IPS DF 19.7 (cell line): ENCODE data around the gene SPAST.
A peak's percentile ranks its signal among the peaks of the same experiment; 100 is the strongest.
"Not testable (repeated sequence)": the region's sequence is repeated elsewhere in the genome, so short reads cannot be mapped to it uniquely, and the experiment has no call there.

Source experiments
- DNase-seq: peaks from one replicate; pipeline ENCODE4 v3.0.0-alpha.2; 2013; ENCODE audit warnings: low read depth, low spot score

Gene SPAST

GRCh38 chr2:32063310-32064020 lies at the start of gene SPAST:
TSS of gene SPAST (plus strand) at chr2:32063556. CDS start at chr2:32063832, 276 bp downstream.
- DNase-seq: peak; percentile 91

DNA sequence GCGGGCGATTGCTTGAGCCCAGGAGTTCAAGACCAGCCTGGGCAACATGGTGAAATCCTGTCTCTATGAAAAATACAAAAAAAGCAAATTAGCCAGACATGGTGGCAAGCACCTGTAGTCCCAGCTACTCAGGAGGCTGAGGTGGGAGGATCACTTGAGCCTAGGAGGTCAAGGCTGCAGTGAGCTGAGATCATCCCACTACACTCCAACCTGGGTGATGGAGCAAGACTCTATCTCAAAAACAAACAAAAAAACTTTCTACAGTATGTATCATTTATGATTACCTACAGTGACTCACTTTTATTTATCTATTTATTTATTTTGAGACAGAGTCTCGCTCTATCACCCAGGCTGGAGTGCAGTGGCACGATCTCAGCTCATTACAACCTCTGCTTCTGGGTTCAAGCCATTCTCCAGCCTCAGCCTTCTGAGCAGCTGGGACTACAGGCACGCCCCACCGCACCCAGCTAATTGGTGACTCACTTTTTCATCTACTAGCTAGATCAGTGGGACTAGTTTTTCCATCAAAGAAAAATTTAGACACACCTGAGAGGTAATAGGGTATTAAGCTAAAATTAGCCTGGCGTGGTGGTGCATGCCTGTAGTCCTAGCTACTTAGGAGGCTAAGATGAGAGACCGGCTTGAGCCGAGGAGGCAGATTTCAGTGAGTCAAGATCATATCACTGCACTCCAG lies 44.4 kb upstream of the SPAST start:
- DNase-seq: not testable (repeated sequence)

GRCh38 chr2:32034198-32034887 lies 29.0 kb upstream of the SPAST start:
- not testable (repeated sequence) for DNase-seq

- DNase-seq: peak; percentile 90
These were observed 23.7 kb upstream of the SPAST start, which contains the start of gene DPY30 for GRCh38 chr2:32039447-32040219. TSS of gene DPY30 (minus strand) at chr2:32039805. CDS start at chr2:32039456, 349 bp downstream.

DNA sequence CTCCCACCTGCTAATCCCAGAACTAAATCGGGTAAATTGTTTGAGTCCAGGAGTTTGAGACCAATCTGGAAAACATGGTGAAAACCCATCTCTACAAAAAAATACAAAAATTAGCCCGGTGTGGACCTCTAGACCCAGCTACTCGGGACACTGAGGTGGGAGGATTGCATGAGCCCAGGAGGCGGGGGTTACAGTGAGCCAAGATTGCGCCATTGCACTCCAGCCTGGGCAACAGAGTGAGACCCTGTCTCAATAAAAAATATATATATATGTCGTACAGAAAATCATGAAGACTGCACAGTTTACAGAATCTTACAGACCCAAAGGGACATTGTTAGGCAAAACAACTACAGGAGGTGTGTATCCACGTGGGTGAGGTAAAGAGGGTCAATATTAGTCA lies 19.8 kb upstream of the SPAST start:
- DNase-seq: no peak

DNA sequence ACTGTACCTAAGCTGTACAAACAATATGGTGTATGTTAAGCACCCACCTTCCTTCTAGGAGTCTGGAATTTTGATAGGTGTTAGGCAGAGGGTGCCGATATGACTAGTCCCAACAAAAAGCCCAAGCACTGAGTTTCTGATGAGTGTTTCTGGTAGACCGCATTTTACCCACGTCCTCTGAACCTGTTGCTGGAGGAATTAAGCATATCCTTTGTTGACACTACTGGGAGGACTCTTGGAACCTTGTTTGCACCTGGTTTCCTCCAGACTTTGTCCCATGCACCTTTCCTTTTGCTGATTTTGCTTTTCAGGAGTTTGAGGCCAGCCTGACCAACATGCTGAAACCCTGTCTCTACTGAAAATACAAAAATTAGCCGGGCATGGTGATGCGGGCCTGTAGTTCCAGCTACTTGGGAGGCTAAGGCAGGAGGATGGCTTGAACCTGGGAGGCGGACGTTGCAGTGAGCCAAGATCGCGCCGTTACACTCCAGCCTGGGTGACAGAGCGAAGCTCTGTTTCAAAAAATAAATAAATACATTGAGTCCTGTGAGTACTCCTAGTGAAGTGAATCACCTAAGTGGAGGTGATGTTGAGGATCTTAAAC lies 11.4 kb upstream of the SPAST start:
- no peak for DNase-seq

GRCh38 chr2:32054583-32054982 lies 8.8 kb upstream of the SPAST start:
- not testable (repeated sequence) for DNase-seq

DNA sequence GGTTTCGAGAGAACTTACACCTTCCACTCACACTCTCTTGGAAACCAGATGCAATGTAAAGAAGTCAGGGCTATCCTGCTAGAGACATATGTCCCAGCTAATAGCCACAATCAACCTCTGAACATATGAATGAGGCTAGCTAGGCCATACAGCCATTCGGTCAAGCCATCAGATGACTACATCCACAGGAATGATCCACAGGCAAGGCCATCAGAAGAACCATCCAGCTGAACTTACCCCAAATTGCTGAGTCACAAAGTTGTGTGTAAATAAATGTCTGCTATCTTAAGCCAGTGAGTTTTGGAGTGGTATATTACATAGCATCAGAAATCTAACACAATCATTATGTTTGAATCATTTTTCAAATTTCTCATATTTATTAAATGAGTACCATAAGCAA lies 5.2 kb upstream of the SPAST start:
- DNase-seq: no peak

DNA sequence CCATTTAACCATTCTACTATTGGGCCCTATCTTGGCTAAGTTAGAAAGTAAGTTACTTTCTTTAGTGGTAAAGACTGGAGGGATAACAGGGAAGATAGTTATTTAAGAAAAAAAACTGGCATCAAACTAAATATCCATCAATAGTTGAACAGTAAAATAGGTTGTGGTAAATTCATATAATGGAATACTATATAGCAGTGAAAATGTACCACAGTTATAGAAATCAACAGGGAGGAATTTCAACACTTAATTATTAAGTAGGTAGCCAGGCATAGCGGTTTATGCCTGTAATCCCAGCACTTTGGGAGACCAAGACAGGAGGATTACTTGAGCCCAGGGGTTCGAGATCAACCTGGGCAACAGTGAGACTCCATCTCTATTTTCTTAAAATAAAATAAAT lies 3.1 kb upstream of the SPAST start:
- DNase-seq: no peak

GRCh38 chr2:32061430-32061829 lies 1.9 kb upstream of the SPAST start:
- DNase-seq: no peak

GRCh38 chr2:32061973-32062861 lies 1.1 kb upstream of the SPAST start:
- DNase-seq: no peak

GRCh38 chr2:32064021-32064601 lies 755 bp downstream of the SPAST start:
- DNase-seq: no peak

DNA sequence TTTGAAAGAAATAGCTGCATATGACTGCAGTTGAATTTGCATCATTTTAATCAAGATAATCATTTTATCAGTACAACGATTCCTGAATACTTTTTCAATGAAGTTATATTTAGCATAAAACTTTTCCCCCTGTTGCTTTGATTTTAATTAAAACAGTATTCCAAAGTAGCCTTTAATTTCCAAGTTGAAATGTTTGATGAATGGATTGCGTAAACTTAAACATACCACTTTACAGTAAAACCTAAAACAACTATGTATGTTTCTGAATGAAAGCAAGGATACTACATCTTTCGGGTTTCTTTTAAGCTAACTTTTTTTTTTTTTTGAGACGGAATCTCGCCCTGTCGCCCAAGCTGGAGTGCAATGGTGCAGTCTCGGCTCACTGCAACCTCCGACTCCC lies 1.4 kb downstream of the SPAST start:
- no peak for DNase-seq

DNA sequence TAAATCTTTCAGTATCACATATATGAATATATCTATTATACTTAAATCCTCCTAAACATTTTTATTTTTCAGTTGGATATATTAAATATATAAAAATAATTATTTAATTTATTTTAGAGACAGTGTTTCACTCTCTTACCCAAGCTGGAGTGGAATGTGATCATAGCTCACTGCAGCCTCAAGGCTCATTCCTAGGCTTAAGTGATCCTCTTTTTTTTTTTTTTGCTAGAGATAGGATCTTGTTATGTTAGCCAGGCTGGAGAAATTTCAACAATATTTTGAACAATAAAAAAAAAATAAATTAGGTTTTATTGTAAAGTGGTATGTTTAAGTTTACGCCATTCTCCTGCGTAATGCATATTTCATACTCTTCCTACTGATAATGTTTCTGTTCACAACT lies 4.2 kb downstream of the SPAST start:
- DNase-seq: no peak

DNA sequence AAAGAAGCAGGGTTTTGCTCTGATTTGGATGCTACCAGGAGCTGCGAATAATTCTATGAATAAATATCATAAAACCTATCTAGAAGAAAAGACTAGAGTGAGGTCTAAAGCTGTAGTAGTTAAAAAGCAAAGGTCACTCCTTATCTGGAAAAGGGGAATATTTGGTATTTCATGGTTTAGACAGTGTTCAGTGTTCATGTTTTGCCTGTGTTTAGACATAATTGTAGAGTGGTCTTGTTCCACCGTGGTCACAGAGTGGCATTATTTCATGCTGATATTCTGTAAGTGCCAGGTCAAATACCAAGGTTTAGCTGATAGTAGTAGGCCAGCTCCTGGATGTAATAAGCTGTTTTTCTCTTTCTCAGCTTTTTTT lies 10.8 kb downstream of the SPAST start:
- no peak for DNase-seq

- no peak for DNase-seq
These were observed 32.3 kb downstream of the SPAST start for GRCh38 chr2:32095671-32096070.

DNA sequence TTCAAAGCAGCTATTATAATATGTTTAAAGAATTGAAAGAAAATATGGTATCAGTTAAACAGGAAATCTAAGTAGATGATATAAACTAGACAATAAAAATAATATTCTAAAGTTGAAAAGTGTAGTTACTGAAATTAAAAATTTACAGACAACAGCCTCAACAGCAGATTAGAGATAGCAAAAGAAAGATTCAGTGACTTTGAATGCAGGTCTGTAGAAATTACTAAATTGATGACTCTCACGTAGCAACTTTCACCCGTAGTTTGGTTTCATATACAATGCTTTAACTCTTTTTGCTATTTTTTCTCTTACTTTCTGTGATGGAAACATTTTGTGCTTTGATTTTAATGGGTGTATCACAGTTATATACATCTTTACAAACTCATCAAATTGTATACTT lies 44.8 kb downstream of the SPAST start:
- DNase-seq: no peak

- DNase-seq: no peak
These were observed 54.7 kb downstream of the SPAST start for GRCh38 chr2:32118055-32118454.

DNA sequence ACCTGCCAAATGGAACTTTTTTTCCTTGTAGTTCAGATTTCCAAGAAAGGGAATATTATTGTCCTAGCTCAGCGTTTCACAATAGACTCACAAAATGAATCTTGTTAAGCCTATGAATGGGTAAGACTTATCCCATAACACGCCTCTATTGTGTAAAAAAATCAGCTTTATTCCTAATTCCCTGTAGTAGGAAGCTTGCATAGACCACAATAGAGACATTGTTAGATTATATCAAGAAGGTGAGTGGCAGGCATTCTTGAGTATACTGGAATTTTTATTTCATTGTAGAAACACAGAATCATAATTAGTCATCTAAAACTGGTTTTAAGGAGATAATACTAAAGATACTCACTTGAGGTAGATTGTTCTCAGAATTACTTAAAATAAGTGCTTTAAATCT lies 55.8 kb downstream of the SPAST start:
- DNase-seq: no peak

DNA sequence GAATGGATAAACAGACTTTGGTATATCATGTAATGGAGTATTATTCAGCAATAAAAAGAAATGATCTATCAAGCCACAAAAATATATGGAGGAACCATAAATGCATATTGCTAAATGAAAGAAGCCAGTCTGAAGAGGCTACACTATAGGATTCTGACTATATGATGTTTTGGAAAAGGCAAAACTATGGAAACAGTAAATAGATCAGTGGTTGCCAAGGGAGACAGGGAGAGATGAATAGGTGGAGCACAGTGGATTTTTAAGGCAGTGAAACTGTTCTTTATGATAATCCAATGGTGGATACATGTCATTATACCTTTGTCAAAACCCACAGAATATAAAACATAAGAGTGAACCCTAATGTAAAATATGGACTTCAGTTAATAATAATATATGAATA lies 61.3 kb downstream of the SPAST start:
- no peak for DNase-seq
